Natural killer cell (primary cell): ENCODE data around the gene VAMP4. TPM values are rescaled to one million over a fixed set of nuclear protein-coding genes. Genes with fewer than 3 reads are reported as not detected.
A peak's percentile ranks its signal among the peaks of the same experiment; 100 is the strongest.

ENCODE experiments used
- ATAC-seq, 3 donors: fragments of 150-1000 bp in 2 of 3; fragments of 200-7000 bp in 1 of 3; cut with Tn5 transposase; 1 replicate in 1 of 3; 2 replicates in 2 of 3; pipeline ENCODE4 v1.10.0; 2021; ENCODE audit warnings: mild to moderate bottlenecking in 2 of 3, moderate library complexity in 2 of 3
- DNase-seq, 2 donors: peaks; one replicate each; pipeline versions ENCODE4 v3.0.0 to v3.0.0-alpha.2; 2013 to 2021; ENCODE audit warnings: mixed read lengths in 1 of 2
- H3K27ac ChIP-seq: one replicate; pipeline ENCODE4 v1.5.1; 2013; ENCODE audit warnings: mild to moderate bottlenecking, low read length
- H3K27me3 ChIP-seq: one replicate; pipeline ENCODE4 v1.6.1; 2013; ENCODE audit warnings: low read length; ENCODE audit not compliant: control insufficient read depth, insufficient read depth
- H3K36me3 ChIP-seq: one replicate; pipeline ENCODE4 v1.6.1; 2013; ENCODE audit warnings: low read length; ENCODE audit not compliant: control insufficient read depth, insufficient read depth
- H3K4me1 ChIP-seq: one replicate; pipeline ENCODE4 v1.6.1; 2013; ENCODE audit warnings: low read length; ENCODE audit not compliant: control insufficient read depth, insufficient read depth
- H3K4me3 ChIP-seq: one replicate; pipeline ENCODE4 v1.5.1; 2013; ENCODE audit warnings: low read length
- H3K9me3 ChIP-seq: one replicate; pipeline ENCODE4 v1.6.1; 2013; ENCODE audit warnings: low read length; ENCODE audit not compliant: control insufficient read depth, insufficient read depth
- H3K27ac Mint-ChIP-seq, 2 donors: one replicate each; pipeline ENCODE4 v1.8.0; 2022; ENCODE audit warnings: mild to moderate bottlenecking in 2 of 2, mixed read lengths in 2 of 2, moderate library complexity in 1 of 2
- H3K27me3 Mint-ChIP-seq, 2 donors: one replicate each; pipeline ENCODE4 v1.8.0; 2022; ENCODE audit warnings: low read depth in 2 of 2, mixed read lengths in 2 of 2
- H3K36me3 Mint-ChIP-seq: one replicate; pipeline ENCODE4 v1.8.0; 2022; ENCODE audit warnings: mixed read lengths
- H3K4me1 Mint-ChIP-seq, 2 donors: one replicate each; pipeline ENCODE4 v1.8.0; 2022; ENCODE audit warnings: mixed read lengths in 2 of 2
- H3K4me3 Mint-ChIP-seq: one replicate; pipeline ENCODE4 v1.8.0; 2022; ENCODE audit warnings: mild to moderate bottlenecking, moderate library complexity, mixed read lengths
- H3K9me3 Mint-ChIP-seq, 2 donors: one replicate each; pipeline ENCODE4 v1.8.0; 2022; ENCODE audit warnings: mixed read lengths in 2 of 2
- WGBS: methylation state at CpG from one replicate; pipeline ENCODE4 v1.1.7; 2013; ENCODE audit warnings: missing lambda C conversion rate; ENCODE audit not compliant: insufficient coverage; 5-methylcytosine and 5-hydroxymethylcytosine counted together
- intact Hi-C: fragments of 100-400 bp; cut with micrococcal nuclease; formaldehyde crosslinking; loops from one replicate; pipeline ENCODE4 v1.14.2; 2022
- total RNA-seq, 4 donors: library from RNA; stranded (reverse); fragments of 120-200 nt in 1 of 4; gene quantifications; one replicate each; pipeline versions ENCODE4 v1.2.3 to v1.2.4, GENCODE V29; 2013 to 2022
- TF ChIP-seq, protein P1 (sequence below): fragments of 200-600 bp; IDR thresholded peaks from one replicate; pipeline ENCODE4 v1.8.0; 2022; ENCODE audit warnings: antibody characterized with exemption

Gene VAMP4
- total RNA-seq, 3 donors from 2014 or later (not counting 1 experiment from before 2014, with no cell fraction given): 17.5 to 24.2 (median 20.7) TPM

DNA sequence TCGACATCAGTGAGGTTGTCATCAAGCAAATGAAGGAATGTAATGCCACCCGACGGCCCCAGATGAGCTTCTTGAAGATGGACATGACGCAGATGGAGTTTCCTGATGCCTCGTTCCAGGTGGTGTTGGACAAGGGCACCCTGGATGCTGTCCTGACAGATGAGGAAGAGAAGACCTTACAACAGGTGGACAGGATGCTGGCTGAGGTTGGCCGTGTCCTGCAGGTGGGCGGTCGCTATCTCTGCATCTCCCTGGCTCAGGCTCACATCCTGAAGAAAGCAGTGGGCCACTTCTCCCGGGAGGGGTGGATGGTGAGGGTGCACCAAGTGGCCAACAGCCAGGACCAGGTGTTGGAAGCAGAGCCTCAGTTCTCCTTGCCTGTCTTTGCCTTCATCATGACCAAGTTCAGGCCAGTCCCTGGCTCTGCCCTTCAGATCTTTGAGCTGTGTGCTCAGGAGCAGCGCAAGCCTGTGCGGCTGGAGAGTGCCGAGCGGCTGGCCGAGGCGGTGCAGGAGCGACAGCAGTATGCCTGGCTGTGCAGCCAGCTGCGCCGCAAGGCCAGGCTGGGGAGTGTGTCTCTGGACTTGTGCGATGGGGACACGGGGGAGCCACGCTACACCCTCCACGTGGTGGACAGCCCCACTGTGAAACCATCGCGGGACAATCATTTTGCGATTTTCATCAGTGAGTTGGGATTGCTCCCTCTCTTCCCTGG is 42.1 kb upstream of the VAMP4 start:
- H3K9me3 ChIP-seq: no peaks in the 10 kb centered on the region
- H3K27me3 ChIP-seq: no peaks in the 10 kb centered on the region
- DNase-seq: no peak
- peak overlapping the region; percentile 55 to 100 for H3K27ac Mint-ChIP-seq
- H3K4me3 ChIP-seq: no peak overlapping the region
- no peaks in the 10 kb centered on the region for H3K27me3 Mint-ChIP-seq
- ATAC-seq: no peak
- no peak overlapping the region for H3K27ac ChIP-seq
- TF ChIP-seq, protein P1, sequence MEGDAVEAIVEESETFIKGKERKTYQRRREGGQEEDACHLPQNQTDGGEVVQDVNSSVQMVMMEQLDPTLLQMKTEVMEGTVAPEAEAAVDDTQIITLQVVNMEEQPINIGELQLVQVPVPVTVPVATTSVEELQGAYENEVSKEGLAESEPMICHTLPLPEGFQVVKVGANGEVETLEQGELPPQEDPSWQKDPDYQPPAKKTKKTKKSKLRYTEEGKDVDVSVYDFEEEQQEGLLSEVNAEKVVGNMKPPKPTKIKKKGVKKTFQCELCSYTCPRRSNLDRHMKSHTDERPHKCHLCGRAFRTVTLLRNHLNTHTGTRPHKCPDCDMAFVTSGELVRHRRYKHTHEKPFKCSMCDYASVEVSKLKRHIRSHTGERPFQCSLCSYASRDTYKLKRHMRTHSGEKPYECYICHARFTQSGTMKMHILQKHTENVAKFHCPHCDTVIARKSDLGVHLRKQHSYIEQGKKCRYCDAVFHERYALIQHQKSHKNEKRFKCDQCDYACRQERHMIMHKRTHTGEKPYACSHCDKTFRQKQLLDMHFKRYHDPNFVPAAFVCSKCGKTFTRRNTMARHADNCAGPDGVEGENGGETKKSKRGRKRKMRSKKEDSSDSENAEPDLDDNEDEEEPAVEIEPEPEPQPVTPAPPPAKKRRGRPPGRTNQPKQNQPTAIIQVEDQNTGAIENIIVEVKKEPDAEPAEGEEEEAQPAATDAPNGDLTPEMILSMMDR: no peak
- peaks cover 11% of the 10 kb centered on the region for H3K36me3 Mint-ChIP-seq
- peaks cover 30% of the 10 kb centered on the region for H3K4me1 ChIP-seq
- peaks cover 47% of the 10 kb centered on the region for H3K36me3 ChIP-seq
- intact Hi-C loops: loop anchor here (5.0 kb wide), 1 partner anchor 1892 kb away; the partner anchor contains the start of gene SCYL3
- H3K4me3 Mint-ChIP-seq: peak overlapping the region; percentile 100
- H3K9me3 Mint-ChIP-seq: no peaks in the 10 kb centered on the region
- WGBS: 96% methylated on average over 25 of the region's 25 CpGs
- H3K4me1 Mint-ChIP-seq: peaks cover 49 to 59% of the 10 kb centered on the region in 2 donors

DNA sequence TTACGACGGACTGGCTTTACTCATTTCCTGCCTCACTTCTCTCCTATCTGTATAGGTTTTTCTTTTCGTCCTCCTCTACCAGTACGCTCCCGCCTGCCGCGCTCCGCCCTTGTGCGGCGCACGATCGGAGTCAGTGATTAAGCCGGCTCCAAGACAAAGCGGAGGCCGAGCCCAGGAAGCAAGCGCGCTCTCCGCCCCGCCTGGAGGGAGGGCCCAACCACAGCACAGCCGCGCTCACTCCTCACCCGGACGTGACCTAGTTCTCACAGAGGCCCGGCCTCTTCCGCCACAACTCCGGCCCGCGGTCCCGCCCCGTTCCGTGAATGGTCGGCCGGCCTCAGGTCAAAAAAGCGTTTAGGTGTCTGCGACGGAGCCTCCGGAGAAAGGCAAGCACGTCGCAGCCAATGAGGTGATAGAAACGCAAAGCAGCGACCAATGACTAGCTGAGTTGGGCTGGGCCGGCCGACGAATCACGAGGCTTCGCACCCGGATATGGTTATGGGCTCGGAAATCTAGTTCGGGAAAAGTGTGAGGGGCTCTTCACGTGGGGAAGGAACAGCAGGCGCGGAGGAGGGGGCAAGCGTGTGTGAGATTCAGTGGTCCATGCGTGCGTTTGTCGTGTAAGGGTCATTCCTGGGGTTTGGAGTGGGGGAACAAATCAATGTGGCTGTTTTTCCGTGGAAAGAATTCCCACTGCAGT is 39.5 kb upstream of the VAMP4 start, which contains the start of gene METTL13:
TSS of gene METTL13 (plus strand) at position 485 of the 700 bp plus-strand sequence. CDS start 308 bp downstream, outside the sequence.
- Mint-ChIP-seq H3K4me1 (peaks cover 49 to 55% of the 10 kb centered on the region in 2 donors), H3K9me3 (no peaks in the 10 kb centered on the region), H3K27ac (peak within 1 kb of the TSS; percentile 98 to 100)

DNA sequence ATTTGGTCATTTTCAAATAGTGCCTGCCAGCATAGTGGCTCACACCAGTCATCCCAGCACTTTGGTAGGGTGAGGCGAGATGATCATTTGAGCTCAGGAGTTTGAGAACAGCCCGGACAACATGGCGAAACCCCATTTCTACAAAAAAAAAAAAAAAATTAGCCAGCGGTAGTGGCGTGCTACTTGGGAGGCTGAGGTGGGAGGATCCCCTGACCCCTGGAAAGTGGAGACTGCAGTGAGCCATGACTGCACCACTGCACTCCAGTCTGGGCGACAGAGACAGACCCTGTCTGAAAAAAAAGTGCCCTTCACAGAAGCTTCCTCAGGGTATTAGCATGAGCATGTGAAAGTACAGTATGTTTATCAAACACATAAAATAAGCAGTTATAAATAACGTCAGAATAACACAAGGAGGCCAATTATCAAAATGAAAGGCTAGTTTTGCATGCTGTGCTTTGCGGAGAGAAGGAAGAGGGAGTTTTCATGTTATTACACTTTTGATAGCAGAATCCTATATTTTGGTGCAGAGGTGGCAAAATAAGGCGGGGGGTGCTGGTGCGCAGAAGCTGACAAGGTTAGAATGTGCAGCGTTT is 38.8 kb upstream of the VAMP4 start:
- 37% methylated on average over 8 of the region's 11 CpGs for WGBS
- peaks cover 30% of the 10 kb centered on the region for H3K4me1 ChIP-seq
- H3K9me3 ChIP-seq: no peaks in the 10 kb centered on the region
- DNase-seq (no peak), ATAC-seq (peak in 1 of 3 donors; percentile 1)
- peak overlapping the region; percentile 60 for H3K4me3 ChIP-seq
- H3K27me3 ChIP-seq: no peaks in the 10 kb centered on the region
- H3K27ac ChIP-seq: peak overlapping the region; percentile 80
- H3K27ac Mint-ChIP-seq: peak overlapping the region; percentile 98 to 100
- H3K27me3 Mint-ChIP-seq: peaks cover 5 to 8% of the 10 kb centered on the region in 2 donors
- no peaks in the 10 kb centered on the region for H3K36me3 Mint-ChIP-seq
- H3K36me3 ChIP-seq: peaks cover 15% of the 10 kb centered on the region
- intact Hi-C loops: loop anchor here (1.0 to 5.0 kb wide), 5 partner anchors 38 to 1888 kb away; partner anchors contain the start of genes DNM3, PRRC2C, SCYL3 and SUCO
- peaks cover 49% of the 10 kb centered on the region in 2 donors for H3K4me1 Mint-ChIP-seq
- TF ChIP-seq, protein P1: no peak
- peak overlapping the region; percentile 100 for H3K4me3 Mint-ChIP-seq
- H3K9me3 Mint-ChIP-seq: no peaks in the 10 kb centered on the region

More for the DNA sequence above, 39.5 kb upstream of the VAMP4 start, which contains the start of gene METTL13:
- WGBS: under 1% methylated on average over 57 of the region's 57 CpGs
- Mint-ChIP-seq H3K36me3 (no peaks in the 10 kb centered on the region), H3K4me3 (peak within 1 kb of the TSS; percentile 100), H3K27me3 (peaks cover 1 to 5% of the 10 kb centered on the region in 2 donors)
- Histone ChIP-seq H3K36me3 (peaks cover 22% of the 10 kb centered on the region), H3K27me3 (no peaks in the 10 kb centered on the region), H3K4me1 (peaks cover 30% of the 10 kb centered on the region), H3K9me3 (no peaks in the 10 kb centered on the region), H3K27ac (peak within 1 kb of the TSS; percentile 80), H3K4me3 (peak within 1 kb of the TSS; percentile 90)
- intact Hi-C loops: loop anchor here (1.0 to 5.0 kb wide), 5 partner anchors 39 to 1889 kb away; partner anchors contain the start of genes DNM3, PRRC2C, SCYL3 and SUCO
- DNase-seq (peak; percentile 96 to 99), ATAC-seq (peak; percentile 92 to 98 (median 93))
- TF ChIP-seq, protein P1: no peak
